ENCODE data around the gene YIPF6. TPM values are rescaled to one million over a fixed set of nuclear protein-coding genes. Genes with fewer than 3 reads are reported as not detected.

YIPF6 gene
- total RNA-seq, 1 experiment from 2014 or later, result 43.3 TPM

GRCh38 chrX:68506649-68507048 is 7.8 kb downstream of the YIPF6 start:
- ChIA-PET POLR2A (no interaction called here), RAD21 (ENCODE audit: low non-redundant PET in 1 of 2, low total read pairs in 2 of 2, uncharacterized antibody in 2 of 2, unreplicated experiment in 2 of 2) (no interaction called here), CTCF (interaction anchor here (0.9 kb wide), 1 partner anchor 310 kb away, joined by 3 read pairs; no protein-coding TSS in a partner anchor)
- no peak overlapping the region for H3K27ac ChIP-seq (ENCODE audit: low read depth, low read length)
- peaks cover 78% of the 10 kb centered on the region for H3K79me2 ChIP-seq (ENCODE audit: insufficient read depth, low read length)
- intact Hi-C loops (cut with micrococcal nuclease), result no loop called here
- ATAC-seq, result no peak
- H2AFZ ChIP-seq (ENCODE audit: low read depth, low read length, poor library complexity, severe bottlenecking), result no peak overlapping the region
- H3K4me1 ChIP-seq (ENCODE audit: control insufficient read depth in 1 of 2, insufficient read depth in 2 of 2, low read length in 2 of 2), result peaks cover 0 to 19% of the 10 kb centered on the region in 2 experiments; a peak in 2 of 4 replicates
- no peak overlapping the region for H3K4me3 ChIP-seq (replicated peaks in 1 of 2; ENCODE audit: low read depth in 1 of 2, low read length in 2 of 2)
- H3K27me3 ChIP-seq (ENCODE audit: insufficient read depth, low read length), result no peaks in the 10 kb centered on the region
- no peaks in the 10 kb centered on the region for H3K9me3 ChIP-seq (ENCODE audit: control insufficient read depth in 1 of 2, insufficient read depth in 1 of 2, low read depth in 1 of 2, low read length in 2 of 2)
- H3K9me2 ChIP-seq (ENCODE audit: insufficient read depth), result no peaks in the 10 kb centered on the region
- peaks cover 0 to 2% of the 10 kb centered on the region in 2 experiments; a peak in 1 of 4 replicates for H3K36me3 ChIP-seq (ENCODE audit: control insufficient read depth in 1 of 2, insufficient read depth in 2 of 2, low read length in 2 of 2)
- no peaks in the 10 kb centered on the region for H4K20me1 ChIP-seq (ENCODE audit: insufficient read depth)
- H3K9ac ChIP-seq (ENCODE audit: low read length), result no peak overlapping the region
- no TSS peak for BruUV-seq (replicated peaks)
- no peak overlapping the region for H3K4me2 ChIP-seq (ENCODE audit: low read length)
- no peak for DNase-seq (ENCODE audit: low read depth, low spot score)
- TF ChIP-seq EZH2phosphoT487 (IDR thresholded peaks at IDR 0.05; ENCODE audit: borderline replicate concordance) (no peak), FOSL1 (IDR thresholded peaks at IDR 0.05; ENCODE audit: low read depth) (no peak), ZFX (IDR thresholded peaks at IDR 0.05) (no peak), ZBTB33 (IDR thresholded peaks at IDR 0.05; ENCODE audit: extremely low read depth, insufficient replicate concordance, low read length) (no peak), EGR1 (IDR thresholded peaks at IDR 0.05; ENCODE audit: low read depth) (no peak), CBX3 (IDR thresholded peaks at IDR 0.05; ENCODE audit: low read depth) (no peak), YY1 (IDR thresholded peaks at IDR 0.05; ENCODE audit: extremely low read depth, insufficient replicate concordance, low read depth, low read length) (no peak), CTCF (IDR thresholded peaks at IDR 0.05 in 2 of 3, conservative IDR thresholded peaks at IDR 0.05 in 1 of 3; ENCODE audit: borderline replicate concordance in 1 of 3, insufficient read depth in 1 of 3, low read depth in 2 of 3, low read length in 2 of 3) (no peak), RAD21 (IDR thresholded peaks at IDR 0.05; ENCODE audit: low read depth) (no peak), ELF1 (IDR thresholded peaks at IDR 0.05; ENCODE audit: borderline replicate concordance, low read depth) (no peak), MAX (IDR thresholded peaks at IDR 0.05) (no peak), ZNF274 (IDR thresholded peaks at IDR 0.05; ENCODE audit: low read depth, low read length) (no peak), POLR2A (IDR thresholded peaks at IDR 0.05; ENCODE audit: borderline replicate concordance, extremely low read depth, insufficient read depth, insufficient read length) (no peak), JUND (IDR thresholded peaks at IDR 0.05) (no peak), SRF (IDR thresholded peaks at IDR 0.05; ENCODE audit: low read depth) (no peak)
